Astrocyte of the spinal cord (primary cell): ENCODE results near the gene PTMA.
"Not testable (repeated sequence)": the region's sequence is repeated elsewhere in the genome, so short reads cannot be mapped to it uniquely, and the experiment has no call there.

Experiments used
- DNase-seq: peaks from one replicate; pipeline ENCODE4 v3.0.0; 2011; ENCODE audit warnings: low read depth, low spot score
- H3K4me3 ChIP-seq: 2 replicates; pipeline ENCODE4 v1.5.1; 2011; ENCODE audit warnings: low read depth, mild to moderate bottlenecking, low read length, moderate library complexity
- CTCF ChIP-seq: IDR thresholded peaks from 2 replicates; pipeline ENCODE4 v1.5.1; 2012; ENCODE audit warnings: low read depth, mild to moderate bottlenecking, low read length, inconsistent platforms
- in situ Hi-C: cut with HindIII; loops from 2 replicates; pipeline ENCODE4 v1.10.0; 2017; ENCODE audit warnings: low sequenced_read_pairs

The PTMA gene

GRCh38 chr2:231709981-231710798 lies 1.9 kb downstream of the PTMA start:
- H3K4me3 ChIP-seq, result peak overlapping the region; percentile 82
- in situ Hi-C loops, result no loop called here
- DNase-seq, result peak; percentile 74
- peak; percentile 69 for TF ChIP-seq CTCF

GRCh38 chr2:231710799-231711676 lies 2.7 kb downstream of the PTMA start:
- peak; percentile 35 for DNase-seq

GRCh38 chr2:231711677-231712450 lies 3.5 kb downstream of the PTMA start:
- no peak for TF ChIP-seq CTCF
- DNase-seq, result no peak
- in situ Hi-C loops, result no loop called here
- peak overlapping the region; percentile 65 for H3K4me3 ChIP-seq

More at GRCh38 chr2:231710799-231711676, 2.7 kb downstream of the PTMA start:
- H3K4me3 ChIP-seq, result peak overlapping the region; percentile 65
- peak; percentile 37 for TF ChIP-seq CTCF
- in situ Hi-C loops, result no loop called here

- DNase-seq, in situ Hi-C loops, H3K4me3 ChIP-seq: not testable (repeated sequence)
Observed at GRCh38 chr2:231712451-231713021, 4.2 kb downstream of the PTMA start.

- DNase-seq, H3K4me3 ChIP-seq, in situ Hi-C loops: not testable (repeated sequence)
Observed at GRCh38 chr2:231713406-231713729, 5.0 kb downstream of the PTMA start.

- peak; percentile 94 for TF ChIP-seq CTCF
- peak; percentile 88 for DNase-seq
- H3K4me3 ChIP-seq, result no peak overlapping the region
- in situ Hi-C loops, result no loop called here
Observed at GRCh38 chr2:231713730-231714638, 5.7 kb downstream of the PTMA start.
